Ishikawa (cell line): ENCODE data around the gene MAD1L1.

ENCODE experiments used
- CEBPB ChIP-seq: IDR thresholded peaks from 2 replicates; pipeline ENCODE4 v1.6.1; 2012
- CREB1 ChIP-seq: IDR thresholded peaks from 2 replicates; pipeline ENCODE4 v1.6.1; 2012; ENCODE audit warnings: low read depth
- EGR1 ChIP-seq: IDR thresholded peaks from 2 replicates; pipeline ENCODE4 v1.6.1; 2012
- EP300 ChIP-seq: IDR thresholded peaks from 2 replicates; pipeline ENCODE4 v1.6.1; 2012; ENCODE audit warnings: borderline replicate concordance
- FOXM1 ChIP-seq: IDR thresholded peaks from 2 replicates; pipeline ENCODE4 v1.6.1; 2012; ENCODE audit warnings: low read depth, borderline replicate concordance
- MAX ChIP-seq: IDR thresholded peaks from 2 replicates; pipeline ENCODE4 v1.6.1; 2012
- NFIC ChIP-seq: IDR thresholded peaks from 2 replicates; pipeline ENCODE4 v1.6.1; 2012
- RAD21 ChIP-seq: IDR thresholded peaks from 2 replicates; pipeline ENCODE4 v1.6.1; 2012; ENCODE audit warnings: low read depth
- REST ChIP-seq: IDR thresholded peaks from 2 replicates; pipeline ENCODE4 v1.6.1; 2012; ENCODE audit warnings: low read depth, mild to moderate bottlenecking
- TAF1 ChIP-seq: IDR thresholded peaks from 2 replicates; pipeline ENCODE4 v1.6.1; 2012; ENCODE audit warnings: low read depth, mild to moderate bottlenecking
- TCF12 ChIP-seq: IDR thresholded peaks from 2 replicates; pipeline ENCODE4 v1.6.1; 2012; ENCODE audit warnings: low read depth
- TEAD4 ChIP-seq: IDR thresholded peaks from 2 replicates; pipeline ENCODE4 v1.6.1; 2012
- USF1 ChIP-seq: IDR thresholded peaks from 2 replicates; pipeline ENCODE4 v1.6.1; 2012
- YY1 ChIP-seq: IDR thresholded peaks from 2 replicates; pipeline ENCODE4 v1.6.1; 2012; ENCODE audit warnings: low read depth
- ZBTB7A ChIP-seq: IDR thresholded peaks from 2 replicates; pipeline ENCODE4 v1.6.1; 2012; ENCODE audit warnings: low read depth

The MAD1L1 gene

DNA sequence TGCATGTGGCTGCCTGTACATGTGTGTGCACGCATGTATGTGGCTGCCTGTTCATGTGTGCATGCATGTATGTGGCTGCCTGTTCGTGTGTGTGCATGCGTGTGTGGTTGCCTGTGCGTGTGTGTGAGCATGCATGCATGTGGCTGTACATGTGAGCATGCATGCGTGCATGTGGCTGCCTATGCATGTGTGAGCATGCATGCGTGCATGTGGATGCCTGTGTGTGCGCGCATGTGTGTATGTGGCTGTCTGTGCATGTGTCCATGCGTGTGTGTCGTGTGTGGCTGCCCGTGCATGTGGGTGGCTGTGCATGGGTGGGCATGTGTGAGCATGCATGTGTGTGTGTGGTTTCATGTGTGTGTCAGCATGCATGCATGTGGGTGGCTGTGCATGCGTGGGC lies 344.3 kb downstream of the MAD1L1 start:
- TF ChIP-seq TEAD4 = no peak
- TF ChIP-seq TCF12 = no peak
- no peak for TF ChIP-seq USF1
- TF ChIP-seq MAX = no peak
- TF ChIP-seq NFIC = no peak
- no peak for TF ChIP-seq EP300
- no peak for TF ChIP-seq ZBTB7A
- no peak for TF ChIP-seq TAF1
- TF ChIP-seq EGR1 = no peak
- TF ChIP-seq CEBPB = no peak
- TF ChIP-seq YY1 = no peak
- no peak for TF ChIP-seq RAD21
- no peak for TF ChIP-seq CREB1
- TF ChIP-seq FOXM1 = no peak
- no peak for TF ChIP-seq REST

GRCh38 chr7:1887251-1887650 lies 345.5 kb downstream of the MAD1L1 start:
- TF ChIP-seq YY1 = no peak
- TF ChIP-seq REST = no peak
- no peak for TF ChIP-seq EP300
- no peak for TF ChIP-seq MAX
- TF ChIP-seq ZBTB7A = no peak
- no peak for TF ChIP-seq TEAD4
- no peak for TF ChIP-seq NFIC
- no peak for TF ChIP-seq USF1
- no peak for TF ChIP-seq CREB1
- TF ChIP-seq CEBPB = no peak
- no peak for TF ChIP-seq TAF1
- TF ChIP-seq EGR1 = no peak
- no peak for TF ChIP-seq RAD21
- no peak for TF ChIP-seq TCF12

GRCh38 chr7:1886361-1887064 lies 346.2 kb downstream of the MAD1L1 start:
- TF ChIP-seq USF1 (no peak), MAX (no peak), EGR1 (no peak), RAD21 (no peak), YY1 (no peak), TCF12 (no peak), NFIC (no peak), REST (no peak), TEAD4 (no peak), EP300 (no peak), CREB1 (no peak), FOXM1 (no peak), ZBTB7A (no peak), TAF1 (no peak), CEBPB (no peak)
